Fibroblast of gingiva (primary cell): ENCODE data around the gene STXBP5.

Source experiments
- DNase-seq: peaks from one replicate; pipeline ENCODE4 v3.0.0-alpha.2; 2011; ENCODE audit warnings: low read depth

Gene STXBP5

DNA sequence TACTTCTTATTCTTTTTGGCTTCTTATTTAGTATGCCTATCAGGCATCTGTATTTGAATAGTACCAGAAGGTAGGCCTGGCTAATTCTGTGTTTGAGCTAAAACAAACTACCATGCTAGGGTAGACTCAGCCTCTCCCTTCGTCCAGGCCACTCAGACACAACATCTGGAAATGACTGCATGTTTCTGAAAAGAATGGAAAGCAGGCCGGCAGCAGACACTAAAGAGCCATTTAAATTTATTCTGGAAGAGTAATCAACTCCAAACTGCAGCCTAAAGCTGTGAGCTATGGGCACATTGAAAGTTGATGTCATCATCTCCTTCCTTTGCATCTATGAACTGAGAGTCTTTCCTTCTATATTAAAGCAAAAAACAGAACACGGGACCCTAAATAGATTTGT, 233.4 kb downstream of the STXBP5 start:
- DNase-seq, result no peak

DNA sequence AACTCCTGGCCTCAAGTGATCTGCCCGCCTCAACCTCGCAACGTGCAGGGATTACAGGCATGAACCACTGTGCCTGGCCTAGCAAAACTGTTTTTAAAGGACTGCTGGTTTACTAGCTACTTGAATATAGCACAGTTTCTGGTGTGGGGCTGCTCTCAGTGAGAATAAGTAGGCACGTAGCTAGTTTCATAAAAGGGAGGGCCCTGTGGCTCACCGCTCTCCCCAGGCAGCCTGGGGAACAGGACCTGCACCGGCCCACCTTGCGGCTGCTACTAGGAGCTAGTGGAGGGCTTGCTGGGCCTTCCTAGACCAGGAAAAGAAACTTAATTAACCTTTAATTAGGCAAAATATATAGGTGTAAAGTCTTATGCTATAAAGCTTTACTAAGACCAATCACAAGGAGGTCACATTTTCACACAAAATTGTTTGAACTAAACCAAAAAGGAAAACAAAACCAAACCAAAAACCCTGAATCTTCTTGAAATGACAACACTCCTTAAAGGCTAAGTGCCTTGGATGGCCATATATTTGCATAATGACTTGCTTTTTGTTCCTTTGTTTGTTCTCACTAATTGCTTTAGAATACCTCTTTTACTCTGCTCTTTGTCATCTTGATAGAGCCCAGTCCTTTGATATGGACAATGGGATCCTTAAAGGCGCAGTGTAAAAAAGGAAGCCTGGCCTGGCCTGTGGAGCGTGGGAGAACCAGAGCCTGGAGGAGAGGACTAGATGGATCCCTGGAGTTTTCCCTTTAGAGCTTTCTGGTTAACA, 234.7 kb downstream of the STXBP5 start:
- no peak for DNase-seq
